Activated gamma-delta T cell treated with anti-CD3 and anti-CD28 coated beads, Interleukin-2, amount 50 U/mL, for 16 hours (primary cell): Measurements from ENCODE around the gene GPC2.

ENCODE experiments used
- DNase-seq: peaks from one replicate; pipeline ENCODE4 v3.0.0-alpha.2; 2020; ENCODE audit warnings: low read depth

The GPC2 gene

GRCh38 chr7:100122067-100122466 lies 55.1 kb downstream of the GPC2 start:
- DNase-seq: no peak

GRCh38 chr7:100120733-100121036 lies 56.5 kb downstream of the GPC2 start:
- no peak for DNase-seq

- DNase-seq: peak; percentile 52
Measured at GRCh38 chr7:100119970-100120732, 57.0 kb downstream of the GPC2 start.
